HuH-7 (cell line): Measurements from ENCODE around the gene SNRPD3.
"Not testable (repeated sequence)": the region's sequence is repeated elsewhere in the genome, so short reads cannot be mapped to it uniquely, and the experiment has no call there.

Source experiments
- DNase-seq: peaks from one replicate; pipeline ENCODE4 v3.0.0; 2011; ENCODE audit warnings: low spot score

The SNRPD3 gene

DNA sequence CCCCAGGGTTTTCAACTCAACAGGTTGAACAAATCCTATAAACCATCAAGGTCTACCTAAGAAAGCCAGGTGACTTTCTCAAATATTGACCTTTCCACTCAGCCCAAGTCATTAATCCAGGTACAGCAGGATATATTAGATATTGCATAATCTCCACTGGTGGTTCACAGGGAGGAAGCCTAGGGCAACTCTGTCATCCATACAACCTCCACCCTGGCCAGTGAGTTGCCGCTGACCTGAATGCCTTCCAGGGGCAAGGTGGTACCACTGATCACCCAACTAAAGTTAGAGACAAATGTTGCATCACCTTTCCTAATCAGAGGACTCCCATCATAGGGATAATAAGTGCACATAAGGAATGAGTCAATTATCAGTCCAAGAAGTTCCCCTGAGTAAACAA lies 23.7 kb upstream of the SNRPD3 start:
- no peak for DNase-seq

DNA sequence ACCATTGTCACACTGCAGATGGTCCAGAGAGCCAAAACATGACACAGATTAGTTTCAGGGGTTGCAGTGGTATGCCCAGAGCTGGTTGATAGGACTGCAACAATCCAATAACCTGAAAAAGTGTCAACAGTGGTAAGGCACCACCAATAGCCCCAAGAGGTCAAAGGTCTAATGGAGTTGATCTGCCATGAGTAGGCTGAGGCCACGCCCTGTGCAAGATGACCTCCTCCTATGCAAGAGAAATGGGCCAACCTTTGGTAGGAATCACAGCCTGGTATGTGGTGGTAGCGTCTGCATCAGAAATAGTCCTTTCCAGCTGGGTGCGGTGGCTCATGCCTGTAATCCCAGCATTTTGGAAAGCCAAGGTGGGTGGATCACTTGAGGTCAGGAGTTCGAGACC lies 20.5 kb upstream of the SNRPD3 start:
- DNase-seq: no peak

DNA sequence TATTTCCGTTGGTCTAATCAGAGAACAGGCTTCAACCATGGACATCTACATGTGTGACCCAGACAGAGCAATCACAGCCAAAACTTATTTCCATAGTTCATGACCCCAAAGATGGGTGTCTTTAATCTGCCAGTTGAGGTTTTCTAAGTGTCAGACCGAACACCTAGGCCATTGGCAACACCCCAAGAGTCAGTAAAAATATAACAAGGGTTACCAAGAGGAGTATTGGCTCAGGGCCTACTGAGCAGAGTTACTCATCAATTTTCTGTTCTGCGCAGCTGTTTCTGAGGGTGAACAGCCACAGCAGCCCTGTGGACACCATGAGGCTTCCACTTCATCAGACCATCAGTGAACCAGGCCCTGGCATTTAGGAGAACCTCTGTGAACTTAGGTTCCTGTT lies 19.7 kb upstream of the SNRPD3 start:
- DNase-seq: no peak

DNA sequence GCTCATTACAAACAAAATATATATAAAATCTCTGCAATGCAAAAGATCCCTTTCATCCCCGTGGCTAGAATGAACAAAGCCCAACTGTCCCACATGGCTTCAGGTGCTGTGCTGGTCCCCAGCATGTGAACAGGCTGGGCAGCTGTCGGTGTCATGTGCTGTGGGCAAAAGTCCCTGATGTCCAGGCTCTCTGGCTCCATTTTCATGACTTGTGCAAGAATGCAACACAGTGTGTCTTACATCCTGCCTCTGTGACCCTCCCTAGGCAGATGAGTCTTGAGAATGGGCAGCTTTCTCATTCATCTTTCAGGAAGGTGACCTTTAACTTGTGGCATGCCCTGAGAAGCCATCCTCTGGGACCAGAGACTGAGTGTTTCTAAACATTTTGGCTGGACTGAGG lies 15.3 kb upstream of the SNRPD3 start:
- no peak for DNase-seq

DNA sequence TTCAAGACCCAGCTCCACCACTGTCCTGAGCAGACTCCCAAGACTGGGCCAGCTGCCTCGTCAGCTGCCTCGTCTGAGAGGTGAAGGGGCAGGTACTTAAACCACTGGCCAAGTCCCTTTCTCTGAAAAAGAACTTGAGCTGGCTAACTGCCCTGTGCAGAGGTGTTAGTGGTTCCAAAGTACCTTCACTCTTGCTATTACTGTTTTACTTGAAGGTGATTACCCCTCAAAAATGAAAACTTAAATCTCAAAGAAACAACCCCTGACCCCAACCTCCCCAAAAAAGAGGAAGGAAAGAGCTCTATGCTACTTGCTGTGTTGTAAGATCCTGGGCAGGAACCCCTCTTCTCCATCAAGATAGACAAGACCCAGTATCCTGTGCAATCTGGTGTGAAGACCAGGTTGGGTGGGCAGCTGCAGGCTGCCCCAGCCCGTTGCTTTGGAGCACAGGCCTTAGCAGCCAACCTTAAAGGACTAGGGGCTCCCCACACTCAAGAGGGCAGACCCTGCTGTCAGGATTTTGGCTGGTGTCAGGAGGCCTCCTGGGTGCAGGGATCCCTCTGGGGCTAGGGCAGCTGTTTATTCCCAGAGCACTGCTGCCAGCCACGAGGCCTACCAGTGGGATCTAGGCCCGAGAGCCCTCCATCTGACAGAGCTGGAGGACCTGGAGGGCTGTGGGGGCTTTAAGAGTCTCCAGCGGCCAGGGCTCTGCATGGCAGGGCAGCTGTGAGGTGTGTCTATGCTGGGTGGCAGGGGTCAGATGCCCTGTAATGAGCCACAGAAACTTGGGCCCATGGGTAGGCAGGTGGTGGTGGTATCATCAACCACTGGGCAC lies 13.9 kb upstream of the SNRPD3 start:
- DNase-seq: no peak

DNA sequence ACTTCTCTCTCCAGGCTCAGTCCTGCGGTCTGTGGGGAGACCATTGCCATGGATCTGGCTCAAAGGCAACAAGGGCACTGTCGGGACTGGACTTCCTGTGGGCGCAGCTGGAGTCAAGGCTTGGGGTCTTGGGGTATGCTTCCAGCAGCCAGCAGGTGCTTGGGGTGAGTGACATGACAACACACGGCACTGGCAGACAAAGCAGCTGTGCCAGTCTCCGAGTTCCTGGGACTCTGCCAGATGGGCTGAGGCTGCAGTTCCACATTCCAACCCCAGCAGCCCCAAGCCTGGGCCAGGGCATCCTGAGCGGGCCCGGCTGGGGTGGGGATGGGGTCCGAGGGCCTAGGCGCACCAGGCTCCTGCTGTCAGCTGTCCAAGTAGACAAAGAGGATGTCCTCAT lies 13.2 kb upstream of the SNRPD3 start:
- no peak for DNase-seq

DNA sequence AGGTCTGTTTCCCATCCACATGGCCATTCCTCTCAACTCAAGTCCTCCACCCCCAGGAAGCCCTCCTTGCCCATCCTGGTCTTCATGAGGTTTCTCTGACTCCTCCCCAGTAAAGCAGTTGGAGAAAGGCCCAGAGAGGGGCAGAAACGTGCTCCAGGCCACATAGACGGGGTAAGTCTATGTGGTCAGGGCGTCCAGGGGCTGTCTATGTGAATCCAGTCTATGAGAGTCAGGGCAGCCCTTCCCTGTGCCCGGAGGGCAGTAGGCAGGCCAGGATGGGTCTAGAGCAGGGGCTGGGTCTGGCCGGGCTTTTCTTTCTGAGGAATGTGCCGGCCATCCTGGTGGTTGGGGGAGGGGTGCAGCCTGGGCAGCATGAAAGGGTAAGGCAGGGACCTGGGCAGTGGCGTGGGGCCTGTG lies 12.6 kb upstream of the SNRPD3 start:
- no peak for DNase-seq

DNA sequence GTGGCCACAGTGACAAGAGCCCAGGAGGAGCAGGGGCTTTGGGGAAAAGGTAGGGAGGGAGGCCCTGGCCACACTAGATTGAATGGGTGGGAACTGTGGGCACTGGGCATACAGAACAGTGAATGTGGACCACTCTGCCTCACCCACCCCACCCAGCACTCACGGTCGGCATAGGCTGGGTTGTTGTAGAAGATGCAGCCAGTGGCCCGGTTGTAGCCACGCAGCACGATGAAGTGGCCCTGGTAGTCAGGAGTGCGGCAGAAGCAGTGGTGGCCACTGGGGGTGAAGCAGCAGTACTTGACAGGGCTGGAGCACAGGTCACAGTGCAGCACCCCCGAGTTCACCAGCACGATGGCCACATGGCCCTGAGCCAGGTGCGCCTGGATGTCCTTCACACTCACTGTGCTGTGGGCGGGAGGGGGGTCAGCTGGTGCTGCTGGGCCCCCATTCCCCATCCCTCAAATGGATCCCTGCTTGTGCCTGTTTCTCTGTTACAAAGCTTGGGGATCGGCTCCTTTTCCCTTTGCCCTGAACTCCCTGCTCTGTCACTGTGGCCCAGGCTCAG lies 12.0 kb upstream of the SNRPD3 start:
- no peak for DNase-seq

DNA sequence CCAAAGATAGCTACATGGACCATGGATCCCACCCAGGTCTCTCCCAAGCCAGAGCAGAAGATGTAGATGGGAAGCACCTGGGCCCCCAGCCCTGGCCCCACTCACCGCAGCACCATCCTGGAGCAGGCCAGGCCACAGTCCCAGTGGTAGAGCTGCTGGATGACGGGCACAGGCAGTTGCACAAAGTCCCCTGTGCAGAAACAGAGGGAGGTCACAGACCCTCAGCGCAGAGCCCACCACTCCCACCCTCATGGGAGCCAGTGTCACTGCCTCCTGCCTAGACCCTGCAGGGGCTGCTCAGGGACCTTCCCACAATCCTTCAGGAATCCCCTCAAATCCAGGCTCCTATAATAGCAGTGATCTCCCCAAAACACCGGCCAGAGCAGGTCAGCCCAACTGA lies 7.0 kb upstream of the SNRPD3 start:
- DNase-seq: no peak

DNA sequence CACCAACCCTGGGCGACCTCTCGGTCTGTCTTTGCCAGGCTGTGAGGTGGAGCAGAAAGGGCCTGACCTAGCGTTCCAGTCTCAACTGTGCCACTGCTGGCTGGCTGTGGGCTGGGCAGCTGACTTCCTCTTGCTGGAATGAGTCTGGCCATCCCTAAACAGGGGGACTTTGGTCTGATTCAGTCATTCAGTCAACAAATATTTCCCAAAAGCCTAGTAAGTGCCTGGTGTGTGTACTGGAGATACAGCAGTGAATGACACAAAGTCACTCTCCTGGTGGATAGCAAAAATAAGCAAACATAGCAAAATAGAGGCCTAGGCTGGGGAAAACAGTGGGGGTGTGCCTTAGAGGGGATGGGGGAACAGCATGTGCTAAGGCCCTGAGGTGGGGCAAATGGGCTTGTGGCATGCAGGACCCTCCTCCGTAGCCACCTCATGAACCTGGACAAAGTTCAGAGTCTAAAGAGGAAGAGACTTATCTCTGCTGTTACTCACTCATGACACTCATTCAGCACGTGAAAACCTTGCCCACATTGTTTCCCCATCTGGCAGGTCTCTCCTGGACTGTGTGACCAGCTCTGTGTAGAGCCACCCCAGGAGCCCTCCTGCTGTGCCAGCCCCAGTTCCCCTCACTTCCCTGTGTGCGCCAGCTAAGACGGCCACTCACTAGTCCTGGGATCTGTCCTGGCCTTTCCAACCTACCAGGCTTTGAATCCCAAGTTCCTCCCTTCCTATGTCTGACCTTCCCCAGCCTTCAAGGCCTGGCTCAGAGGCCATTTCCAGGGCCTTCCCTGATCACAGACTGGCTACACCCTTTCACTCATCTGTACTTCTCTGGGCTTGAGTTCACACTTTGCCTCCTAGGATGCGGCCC lies 5.5 kb upstream of the SNRPD3 start:
- peak; percentile 89 for DNase-seq

DNA sequence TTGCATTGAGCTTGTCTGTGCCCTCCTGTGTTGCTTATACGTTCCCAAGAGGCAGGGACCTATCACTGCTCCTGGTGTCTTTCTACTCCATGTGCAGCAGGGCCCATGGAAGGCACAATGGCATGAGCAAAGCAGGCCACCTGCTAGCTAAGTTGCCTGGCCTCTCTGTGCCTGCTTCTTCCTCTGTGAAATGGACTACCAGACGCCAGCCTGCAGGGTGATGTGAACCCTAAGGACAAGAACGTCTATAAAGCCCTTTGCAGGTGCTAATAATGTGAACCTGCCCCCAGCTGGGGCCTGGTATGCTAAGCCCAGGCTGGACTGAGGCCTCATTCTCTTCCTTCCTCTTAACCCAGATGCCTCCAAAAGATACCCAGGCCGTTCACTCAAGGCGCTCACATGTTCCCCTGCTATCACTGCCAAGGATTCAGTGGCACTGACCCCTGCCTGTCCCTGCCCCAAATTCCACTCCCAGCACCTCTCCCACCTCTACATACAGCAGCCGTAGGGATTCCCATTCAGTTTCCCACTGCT lies 4.8 kb upstream of the SNRPD3 start:
- no peak for DNase-seq

DNA sequence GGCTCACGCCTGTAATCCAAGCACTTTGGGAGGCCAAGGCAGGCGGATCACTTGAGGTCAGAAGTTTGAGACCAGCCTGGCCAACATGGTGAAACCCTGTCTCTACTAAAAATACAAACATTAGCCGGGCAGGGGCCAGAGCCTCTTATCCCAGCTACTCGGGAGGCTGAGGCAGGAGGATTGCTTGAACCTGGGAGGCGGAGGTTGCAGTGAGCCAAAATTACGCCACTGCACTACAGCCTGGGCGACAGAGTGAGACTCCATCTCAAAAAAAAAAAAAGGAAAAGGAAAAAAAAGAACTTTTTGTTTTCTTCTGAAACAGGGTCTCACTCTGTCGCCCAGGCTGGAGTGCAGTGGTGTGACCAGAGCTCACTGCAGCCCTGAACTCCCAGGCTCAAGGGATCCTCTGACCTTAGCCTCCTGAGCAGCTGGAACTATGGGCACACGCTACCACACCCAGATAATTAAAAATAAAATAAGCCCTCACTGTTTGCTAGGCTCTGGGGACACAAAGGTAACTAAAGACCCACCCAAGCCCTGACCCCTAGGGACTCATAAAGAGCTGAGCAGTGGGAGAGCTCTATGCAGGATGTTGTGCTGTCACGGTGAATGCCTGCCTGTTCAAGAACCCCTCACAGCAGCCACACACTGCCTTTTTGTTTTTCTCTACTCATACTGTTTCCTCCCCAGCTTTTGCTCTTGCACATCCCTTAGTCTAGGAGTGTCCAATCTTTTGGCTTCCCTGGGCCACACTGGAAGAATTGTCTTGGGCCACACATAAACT lies 3.1 kb upstream of the SNRPD3 start:
- not testable (repeated sequence) for DNase-seq

DNA sequence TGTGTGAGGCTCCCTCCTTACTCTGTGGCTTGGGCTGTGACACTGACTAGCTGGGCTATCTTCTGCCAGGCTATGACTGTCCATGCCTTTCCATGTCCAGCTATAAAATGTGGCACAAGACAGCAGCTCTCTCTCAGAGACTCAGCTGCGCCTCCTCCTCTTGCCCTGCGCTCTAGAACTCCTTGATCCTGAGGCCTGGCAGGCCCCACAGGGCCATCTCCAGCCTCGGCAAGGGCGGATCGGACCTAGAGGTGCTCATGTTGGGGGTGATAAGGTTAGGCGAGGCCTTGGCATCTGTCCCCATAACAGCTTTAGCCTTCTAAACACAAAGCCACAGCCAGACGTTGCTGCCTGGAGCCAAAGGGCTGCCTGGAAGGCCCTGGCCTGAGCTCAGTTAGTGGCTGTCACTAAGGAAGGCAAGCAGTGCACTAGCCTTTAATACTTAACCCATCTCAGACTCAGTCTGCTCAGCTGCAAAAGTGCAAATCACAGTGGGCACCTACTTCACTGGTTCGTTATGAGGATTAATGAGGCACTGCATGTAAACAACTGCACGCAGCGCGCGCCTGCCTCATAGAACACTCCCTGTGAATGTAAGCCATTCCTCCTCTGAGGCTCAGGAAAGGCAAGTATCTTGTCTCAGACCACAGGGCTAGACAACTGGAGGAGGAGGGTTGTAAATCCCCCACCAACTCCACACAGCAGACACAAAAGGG lies 2.0 kb upstream of the SNRPD3 start:
- no peak for DNase-seq

DNA sequence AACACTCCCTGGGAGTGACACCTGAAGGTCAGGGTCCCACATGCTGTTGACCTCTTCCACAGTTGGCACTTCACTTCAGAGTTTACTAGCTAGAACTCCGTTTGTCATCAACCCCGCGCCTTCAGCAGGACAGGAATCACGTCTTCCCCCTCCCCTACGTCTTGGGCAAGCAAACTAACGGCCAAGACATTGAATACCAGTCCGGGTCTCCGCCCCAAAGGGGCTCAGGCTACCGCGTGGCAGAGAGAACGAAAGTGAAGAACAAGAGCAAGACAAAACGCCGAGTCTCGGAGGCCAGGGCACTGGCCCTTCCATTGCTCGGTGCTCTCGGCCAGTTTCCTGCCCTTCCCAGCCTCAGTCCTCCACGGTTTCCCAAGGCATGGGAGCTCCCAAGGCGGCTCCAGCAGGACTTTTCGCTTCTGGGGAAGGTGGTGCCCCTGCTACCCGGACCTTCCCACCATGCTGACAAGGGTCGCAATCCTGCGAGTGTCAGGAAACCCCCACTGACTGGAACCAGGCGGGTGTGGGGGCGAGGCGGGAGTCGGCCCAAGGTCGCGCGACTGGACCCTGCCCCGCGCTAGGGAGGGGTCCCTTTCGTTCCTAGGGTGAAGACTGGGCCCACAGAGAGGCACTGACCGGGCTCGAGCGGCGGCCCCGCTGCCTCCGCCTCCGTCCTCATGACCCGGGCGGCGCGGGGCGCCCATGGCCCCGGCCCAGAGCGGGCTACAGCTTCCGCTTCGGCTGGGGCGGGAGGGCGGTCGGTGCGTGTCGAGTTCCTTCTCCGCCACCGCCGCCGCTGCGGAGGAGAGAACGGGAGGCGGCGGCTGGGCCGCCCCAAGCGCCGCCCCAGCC lies 1.3 kb upstream of the SNRPD3 start, which contains the start of gene GUCD1:
Gene GUCD1 (minus strand): TSS at position 826 of the 852 bp plus-strand sequence. CDS start 147 bp downstream, at position 679.
- no peak for DNase-seq

DNA sequence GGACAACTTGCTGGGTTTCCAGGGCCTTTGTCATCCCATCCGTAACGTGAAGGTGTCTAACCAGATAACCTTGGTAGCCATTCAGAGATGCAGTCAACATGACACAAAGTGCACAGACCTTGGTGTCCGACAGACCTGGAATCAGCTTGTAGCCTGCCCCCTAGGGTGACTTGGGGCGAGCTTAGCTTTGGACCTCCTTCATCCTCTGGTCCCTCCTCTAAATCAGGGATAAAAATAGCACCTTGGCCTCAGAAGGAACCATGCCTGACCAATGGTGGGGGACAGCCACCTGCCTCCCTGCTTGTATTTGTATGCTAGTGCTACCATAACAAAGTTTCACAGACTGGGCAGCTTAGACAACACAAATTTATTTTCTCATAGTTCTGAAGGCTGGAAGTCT lies 3.7 kb downstream of the SNRPD3 start:
- no peak for DNase-seq

DNA sequence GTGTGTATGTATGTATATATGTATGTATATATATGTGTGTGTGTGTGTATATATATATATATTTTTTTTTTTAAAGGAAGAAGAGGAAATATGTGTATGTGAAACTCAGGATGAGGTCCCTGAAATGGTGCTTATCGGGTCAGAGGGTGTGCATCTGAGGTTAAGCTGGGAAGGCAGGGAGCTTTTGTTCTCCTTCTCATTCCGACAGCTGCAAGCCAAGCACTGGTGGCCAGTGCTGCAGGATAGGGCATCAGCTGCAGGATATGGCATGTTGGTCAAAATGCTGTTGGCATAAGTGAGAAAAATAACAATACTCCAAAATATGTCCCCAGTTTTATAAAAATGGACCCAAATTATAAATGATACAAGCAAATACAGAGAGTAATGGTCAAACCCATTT lies 7.4 kb downstream of the SNRPD3 start:
- DNase-seq: no peak

DNA sequence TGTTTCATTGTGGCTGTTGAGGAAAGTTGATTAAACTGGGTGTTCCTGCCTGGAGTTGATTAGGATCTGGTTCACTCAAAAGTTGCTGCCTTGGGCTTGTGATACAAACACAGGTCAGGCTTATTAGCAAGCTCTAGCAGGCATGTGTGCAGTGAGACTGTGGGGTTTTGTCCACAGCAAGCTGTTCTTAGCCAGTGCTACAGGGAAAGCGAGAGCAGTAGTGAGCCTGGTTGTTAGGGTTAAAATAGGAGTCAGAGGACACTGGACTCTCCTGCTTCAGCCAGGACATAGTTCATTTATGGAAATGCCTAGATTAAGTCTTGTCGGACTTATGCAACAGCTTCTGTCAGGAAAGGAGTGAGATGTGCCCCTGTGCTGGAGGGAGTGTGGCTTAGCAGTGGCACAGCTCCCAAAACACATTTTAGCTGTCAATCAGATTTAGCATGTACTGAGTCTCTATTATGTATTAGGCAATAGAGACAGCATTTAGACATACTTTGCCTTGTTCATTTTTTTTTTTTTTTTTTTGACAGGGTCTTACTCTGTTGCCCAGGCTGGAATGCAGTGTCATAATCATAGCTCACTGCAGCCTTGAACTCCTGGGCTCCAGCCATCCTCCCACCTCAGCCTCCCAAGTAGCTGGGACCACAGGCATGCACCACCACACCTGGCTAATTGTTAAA lies 8.7 kb downstream of the SNRPD3 start:
- DNase-seq: no peak

DNA sequence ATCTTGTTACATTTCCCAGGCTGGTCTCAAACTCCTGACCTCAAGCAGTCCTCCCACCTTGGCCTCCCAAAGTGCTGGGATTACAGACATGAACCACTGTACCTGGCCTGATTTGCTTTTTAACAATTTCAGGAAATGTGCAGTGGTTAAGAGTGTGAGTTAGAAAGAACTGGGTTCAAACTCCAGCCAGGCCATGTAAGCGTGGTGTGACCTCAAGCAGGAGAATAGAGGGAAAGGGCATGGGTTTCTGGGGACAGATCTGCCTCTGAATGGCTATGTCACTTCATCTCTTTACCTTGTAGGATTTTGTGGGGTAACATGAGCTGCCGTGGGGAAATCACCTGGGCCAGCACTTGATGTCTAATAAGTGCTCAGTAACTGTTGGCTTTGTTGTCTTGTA lies 9.3 kb downstream of the SNRPD3 start:
- no peak for DNase-seq

DNA sequence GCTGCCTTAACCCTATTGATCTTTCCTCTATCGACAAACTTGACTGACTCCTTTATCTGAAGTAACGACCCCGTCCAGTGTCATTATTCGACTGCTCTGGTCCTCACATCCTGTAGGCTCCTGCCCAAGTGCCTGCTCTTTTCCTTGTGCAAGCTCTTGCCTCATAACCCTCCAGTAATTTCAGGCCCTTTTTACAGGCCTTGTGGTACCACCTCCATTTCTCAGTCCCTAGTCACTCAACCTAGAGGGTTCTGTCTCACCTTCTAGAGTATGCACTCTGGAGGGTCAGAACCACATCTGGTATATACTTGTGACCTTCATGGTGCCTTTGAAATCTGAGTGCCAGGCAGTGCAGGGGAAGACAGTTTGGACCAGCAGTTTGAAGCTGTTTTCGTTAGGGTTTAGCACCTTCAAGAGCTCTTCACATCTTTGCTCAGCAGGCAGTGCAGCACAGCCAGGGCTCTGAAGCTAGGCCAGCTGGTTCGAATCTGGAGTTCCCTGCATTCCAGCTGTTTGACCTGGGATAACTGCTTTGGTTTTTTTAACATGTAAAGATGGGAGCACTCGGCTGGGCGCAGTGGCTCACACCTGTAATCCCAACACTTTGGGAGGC lies 11.2 kb downstream of the SNRPD3 start:
- DNase-seq: no peak
